GM19351 (cell line): ENCODE measurements around the gene SLF2.
A peak's percentile ranks its signal among the peaks of the same experiment; 100 is the strongest.

Source experiments
- ATAC-seq: cut with Tn5 transposase; IDR thresholded peaks from one replicate; pipeline ENCODE4 v1.9.1; 2021; ENCODE audit warnings: mild to moderate bottlenecking, moderate library complexity; ENCODE audit not compliant: unreplicated experiment

The SLF2 gene, protein sequence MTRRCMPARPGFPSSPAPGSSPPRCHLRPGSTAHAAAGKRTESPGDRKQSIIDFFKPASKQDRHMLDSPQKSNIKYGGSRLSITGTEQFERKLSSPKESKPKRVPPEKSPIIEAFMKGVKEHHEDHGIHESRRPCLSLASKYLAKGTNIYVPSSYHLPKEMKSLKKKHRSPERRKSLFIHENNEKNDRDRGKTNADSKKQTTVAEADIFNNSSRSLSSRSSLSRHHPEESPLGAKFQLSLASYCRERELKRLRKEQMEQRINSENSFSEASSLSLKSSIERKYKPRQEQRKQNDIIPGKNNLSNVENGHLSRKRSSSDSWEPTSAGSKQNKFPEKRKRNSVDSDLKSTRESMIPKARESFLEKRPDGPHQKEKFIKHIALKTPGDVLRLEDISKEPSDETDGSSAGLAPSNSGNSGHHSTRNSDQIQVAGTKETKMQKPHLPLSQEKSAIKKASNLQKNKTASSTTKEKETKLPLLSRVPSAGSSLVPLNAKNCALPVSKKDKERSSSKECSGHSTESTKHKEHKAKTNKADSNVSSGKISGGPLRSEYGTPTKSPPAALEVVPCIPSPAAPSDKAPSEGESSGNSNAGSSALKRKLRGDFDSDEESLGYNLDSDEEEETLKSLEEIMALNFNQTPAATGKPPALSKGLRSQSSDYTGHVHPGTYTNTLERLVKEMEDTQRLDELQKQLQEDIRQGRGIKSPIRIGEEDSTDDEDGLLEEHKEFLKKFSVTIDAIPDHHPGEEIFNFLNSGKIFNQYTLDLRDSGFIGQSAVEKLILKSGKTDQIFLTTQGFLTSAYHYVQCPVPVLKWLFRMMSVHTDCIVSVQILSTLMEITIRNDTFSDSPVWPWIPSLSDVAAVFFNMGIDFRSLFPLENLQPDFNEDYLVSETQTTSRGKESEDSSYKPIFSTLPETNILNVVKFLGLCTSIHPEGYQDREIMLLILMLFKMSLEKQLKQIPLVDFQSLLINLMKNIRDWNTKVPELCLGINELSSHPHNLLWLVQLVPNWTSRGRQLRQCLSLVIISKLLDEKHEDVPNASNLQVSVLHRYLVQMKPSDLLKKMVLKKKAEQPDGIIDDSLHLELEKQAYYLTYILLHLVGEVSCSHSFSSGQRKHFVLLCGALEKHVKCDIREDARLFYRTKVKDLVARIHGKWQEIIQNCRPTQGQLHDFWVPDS

GRCh38 chr10:100912605-100913469 lies at the start of gene SLF2:
SLF2 (plus strand) TSS chr10:100912963; CDS start chr10:100913111, 148 bp downstream.
- ATAC-seq = peak; percentile 93

- ATAC-seq = no peak
Measured at GRCh38 chr10:100863433-100863832, 49.3 kb upstream of the SLF2 start.

DNA sequence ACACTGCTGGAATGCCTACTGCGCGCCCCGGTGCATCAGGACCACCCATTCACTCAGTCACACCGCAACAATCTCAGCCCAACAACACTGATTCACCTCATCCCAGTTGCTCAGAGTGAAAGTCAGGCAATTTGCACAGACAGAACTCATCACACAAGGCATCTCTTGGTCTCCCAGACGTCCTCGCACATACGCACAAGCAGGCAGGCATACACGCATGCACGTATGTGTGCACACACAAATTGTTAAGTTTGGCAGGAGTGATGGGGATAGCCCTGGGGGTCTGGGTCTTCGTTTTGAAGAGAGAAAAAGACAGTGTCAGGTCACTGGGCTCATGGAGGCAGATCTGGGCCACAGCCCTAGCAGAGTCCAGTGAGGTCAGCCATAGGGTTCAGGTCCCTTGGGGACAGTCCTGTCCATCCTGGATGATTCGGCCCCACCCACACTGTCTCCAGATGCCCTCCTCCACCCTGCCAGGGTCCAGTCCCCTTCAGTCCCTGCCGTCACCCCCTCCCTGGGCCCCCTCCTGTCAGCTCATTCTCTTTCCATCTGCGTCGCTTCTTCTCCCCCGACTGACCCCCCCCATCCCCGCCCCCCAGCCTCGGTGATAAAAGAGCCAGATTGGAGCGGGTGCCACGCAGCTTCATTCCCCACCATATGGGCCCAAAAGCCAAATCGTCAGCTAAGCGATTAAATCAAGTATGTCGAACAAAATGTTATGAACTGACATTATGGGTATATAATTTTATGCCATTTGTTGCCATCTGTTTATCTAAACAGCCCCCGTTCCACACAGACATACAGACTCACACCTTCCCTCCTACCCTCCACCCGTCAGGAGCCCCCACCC lies 48.5 kb upstream of the SLF2 start:
- ATAC-seq = no peak

- ATAC-seq = no peak
Measured at GRCh38 chr10:100864978-100865377, 47.8 kb upstream of the SLF2 start.

DNA sequence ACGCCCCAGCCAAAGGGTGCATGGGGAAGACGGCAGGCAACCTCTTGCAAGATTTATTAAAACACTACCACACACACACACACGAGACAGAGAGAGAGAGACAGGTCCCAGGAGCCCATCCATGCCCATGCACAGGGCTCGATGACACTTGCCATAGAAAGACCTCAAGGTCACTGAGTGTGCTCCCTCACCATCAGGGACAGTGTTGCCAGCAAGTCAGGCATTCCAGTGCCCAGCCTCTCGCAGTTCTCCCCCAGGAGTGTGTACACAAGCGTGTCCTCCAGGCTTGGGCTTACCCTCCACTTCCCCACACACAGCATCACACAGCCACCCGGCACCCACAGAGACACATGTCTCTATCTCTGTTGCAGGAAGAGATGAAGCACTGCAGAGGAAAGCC lies 46.8 kb upstream of the SLF2 start:
- no peak for ATAC-seq

- no peak for ATAC-seq
Measured at GRCh38 chr10:100866575-100867098, 46.1 kb upstream of the SLF2 start.

DNA sequence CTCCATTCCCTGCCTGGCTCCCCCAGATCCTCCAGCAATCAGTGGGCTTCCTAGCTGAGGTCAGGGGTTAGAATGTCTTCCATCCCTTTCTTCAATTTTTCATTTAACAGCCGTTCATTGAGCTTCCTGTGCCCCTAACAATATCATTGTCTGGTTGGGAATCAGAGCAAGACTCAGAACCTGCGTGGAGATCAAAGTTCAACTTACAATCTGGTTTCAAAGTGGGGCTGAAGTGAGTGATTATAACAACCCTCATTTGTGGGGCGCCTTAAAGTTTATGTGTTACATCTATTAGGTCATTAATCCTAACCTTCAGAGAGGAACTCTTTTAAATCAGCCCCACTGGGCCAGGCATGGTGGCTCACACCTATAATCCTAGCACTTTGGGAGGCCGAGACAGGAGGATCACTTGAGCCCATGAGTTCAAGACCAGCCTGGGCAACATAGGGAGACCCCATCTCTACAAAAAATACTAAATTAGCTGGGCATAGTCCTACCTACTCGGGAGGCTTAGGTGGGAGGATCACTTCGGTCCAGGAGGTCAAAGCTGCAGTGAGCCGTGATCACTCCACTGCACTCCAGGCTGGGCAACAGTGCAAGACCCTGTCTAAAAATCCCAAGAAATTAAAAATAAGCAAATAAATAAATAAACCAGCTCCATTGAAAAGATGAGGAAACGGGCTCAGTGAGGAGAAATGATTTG lies 45.4 kb upstream of the SLF2 start:
- ATAC-seq = no peak

DNA sequence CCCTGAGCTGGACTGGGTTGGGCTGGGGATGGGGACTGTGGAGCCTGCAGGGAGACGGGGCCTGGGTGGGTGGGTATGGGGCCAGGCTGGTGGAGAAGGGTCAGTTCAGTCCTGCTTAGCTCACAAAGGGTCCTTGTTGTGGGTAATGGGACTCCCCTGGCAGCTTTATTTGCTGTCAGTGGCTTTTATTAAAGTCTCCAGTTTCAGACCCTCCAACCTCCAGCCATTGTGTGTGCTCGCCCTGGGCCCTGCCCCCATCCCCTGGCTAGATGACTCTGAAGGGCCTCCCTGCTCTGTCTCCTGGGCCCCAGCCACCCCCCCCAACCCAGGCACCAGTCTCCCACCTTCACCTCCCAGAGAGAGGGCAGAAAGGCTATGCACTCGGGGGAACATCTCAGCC lies 44.4 kb upstream of the SLF2 start:
- ATAC-seq = no peak

GRCh38 chr10:100869399-100869798 lies 43.4 kb upstream of the SLF2 start:
- ATAC-seq = no peak

DNA sequence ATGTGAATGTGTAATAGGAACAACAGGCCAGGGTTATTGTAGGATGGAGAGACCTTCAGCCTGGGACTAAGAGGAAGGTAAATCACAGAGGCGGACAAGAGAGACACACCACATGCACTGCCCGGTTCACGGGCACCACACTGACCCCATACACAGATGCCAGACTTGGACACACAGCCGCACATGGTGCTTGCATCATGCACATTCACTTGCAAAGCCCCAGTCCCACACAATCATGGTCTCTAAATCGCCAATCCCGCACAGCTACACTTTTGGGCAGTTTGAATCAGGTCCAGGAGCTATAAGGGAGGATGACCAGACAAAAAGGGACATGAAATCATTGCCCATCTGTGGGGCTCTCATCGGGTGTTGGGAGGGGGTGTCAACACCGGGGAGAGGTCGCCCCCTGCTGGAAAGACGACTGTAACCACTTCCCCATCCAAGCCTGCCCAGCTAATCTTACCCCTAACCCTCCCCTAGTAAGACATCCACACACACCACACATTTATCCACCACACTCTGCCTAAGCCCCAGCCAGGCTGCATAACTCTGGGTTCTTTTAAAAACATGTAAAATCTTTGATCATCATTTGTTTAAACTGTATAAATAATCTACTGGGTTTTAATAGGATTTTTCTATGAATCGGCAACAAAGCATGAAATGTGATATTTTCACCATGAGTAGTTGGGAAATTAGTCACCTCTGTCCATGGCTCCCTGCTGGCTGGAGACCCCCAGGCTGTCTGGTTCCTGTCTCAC lies 40.5 kb upstream of the SLF2 start:
- no peak for ATAC-seq

DNA sequence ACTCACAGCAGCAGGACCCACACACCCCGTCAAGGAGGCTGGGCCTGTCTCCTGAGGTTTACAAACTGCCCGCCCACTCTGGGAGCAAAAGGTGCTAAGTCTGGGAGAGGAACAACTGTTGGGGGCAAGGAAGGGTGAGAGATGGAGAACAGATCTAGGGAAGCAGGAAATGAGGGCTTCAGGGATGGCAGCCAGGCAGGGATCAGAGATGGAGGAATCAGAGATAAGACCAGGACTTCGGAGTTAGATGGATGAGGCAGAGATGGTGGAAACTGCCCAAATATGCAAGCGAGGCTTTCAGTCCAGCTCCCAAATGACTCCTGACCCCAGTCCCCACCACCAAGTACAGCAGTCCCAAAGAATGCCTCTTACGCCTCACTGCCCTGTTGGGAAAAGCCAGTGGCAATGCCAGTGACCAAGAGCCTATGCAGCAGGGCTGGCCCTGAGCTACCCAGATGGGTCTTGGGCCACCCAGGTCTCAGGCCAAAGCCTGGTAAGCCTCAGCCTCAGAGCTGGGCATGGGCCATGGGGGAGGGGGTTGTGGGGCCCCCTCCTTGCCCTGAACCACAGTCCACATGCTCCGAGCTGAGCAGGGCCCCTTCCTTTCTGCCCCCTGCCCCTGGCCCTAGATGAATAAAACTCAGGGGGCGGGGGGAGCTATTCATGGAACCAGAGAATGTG lies 39.5 kb upstream of the SLF2 start:
- ATAC-seq = no peak

DNA sequence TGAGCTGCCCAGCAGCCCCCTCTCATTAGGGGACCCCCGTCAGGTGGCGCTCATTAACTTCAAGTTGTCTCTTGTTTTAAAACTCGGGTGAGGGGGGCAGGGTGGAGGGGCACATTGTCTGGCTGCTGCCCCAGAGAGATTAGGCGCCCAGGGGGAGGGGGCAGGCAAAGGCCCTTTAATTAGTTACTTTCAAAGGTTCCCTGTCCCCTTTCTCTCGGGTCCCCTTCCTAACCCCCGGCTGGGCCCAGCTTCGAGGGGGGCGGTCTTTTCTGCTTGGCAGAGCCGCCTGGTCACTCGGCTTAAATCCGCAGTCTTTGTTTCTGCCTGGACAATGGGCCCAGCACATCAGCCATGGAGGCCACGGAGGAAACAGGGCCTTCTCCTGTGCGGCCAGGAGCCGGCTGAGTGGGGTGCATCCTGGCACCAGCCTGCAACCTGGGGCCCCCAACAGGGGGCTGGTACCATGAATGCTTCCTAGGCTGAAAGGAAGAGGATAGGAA lies 38.9 kb upstream of the SLF2 start:
- no peak for ATAC-seq

GRCh38 chr10:100874702-100875483 lies 37.9 kb upstream of the SLF2 start:
- no peak for ATAC-seq

- no peak for ATAC-seq
Measured at GRCh38 chr10:100875484-100876166, 37.1 kb upstream of the SLF2 start.

- no peak for ATAC-seq
Measured at GRCh38 chr10:100876585-100877460, 35.9 kb upstream of the SLF2 start.
